Tibial nerve (tissue), 4 donors: ENCODE results near the gene PRKCG.

Experiments
- EP300 ChIP-seq, 2 donors: sonication (generic); formaldehyde crosslinking; IDR thresholded peaks; one replicate each; pipeline ENCODE4 v1.6.1; 2017; ENCODE audit warnings: antibody characterized with exemption in 2 of 2, mild to moderate bottlenecking in 1 of 2
- POLR2A ChIP-seq, 2 donors: fragments of 450-650 bp; IDR thresholded peaks; one replicate each; pipeline ENCODE4 v1.6.1; 2017; ENCODE audit warnings: antibody characterized with exemption in 2 of 2, mild to moderate bottlenecking in 2 of 2, moderate library complexity in 2 of 2
- TF ChIP-seq, protein P1 (sequence below), 5 experiments: fragments of 200-600 bp in 3 of 5; fragments of 450-650 bp in 2 of 5; sonication (generic) in 3 of 5; IDR thresholded peaks; one replicate each; pipeline ENCODE4 v1.5.1; 2016 to 2019; ENCODE audit warnings: antibody characterized with exemption in 5 of 5, mild to moderate bottlenecking in 3 of 5, moderate library complexity in 2 of 5

DNA sequence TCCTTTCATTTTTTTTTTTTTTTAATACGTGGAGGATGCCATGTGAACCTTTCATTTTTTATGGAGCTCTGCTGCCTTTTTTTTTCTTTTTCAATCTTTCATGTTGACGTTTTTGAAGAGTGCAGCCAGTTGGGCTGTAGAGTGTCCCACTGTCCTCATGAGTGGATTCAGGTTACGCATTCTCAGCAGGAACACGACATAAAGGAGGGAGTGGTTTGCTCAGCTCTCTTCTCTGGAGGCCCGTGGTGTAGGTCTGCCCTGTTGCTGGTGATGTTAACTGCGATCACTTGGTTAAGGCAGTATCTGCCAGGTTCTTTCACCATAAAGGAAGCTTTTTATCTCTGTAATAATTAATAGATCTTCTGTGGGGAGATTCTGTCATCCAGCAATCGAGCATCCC lies 54.0 kb downstream of the PRKCG start:
- TF ChIP-seq, protein P1, sequence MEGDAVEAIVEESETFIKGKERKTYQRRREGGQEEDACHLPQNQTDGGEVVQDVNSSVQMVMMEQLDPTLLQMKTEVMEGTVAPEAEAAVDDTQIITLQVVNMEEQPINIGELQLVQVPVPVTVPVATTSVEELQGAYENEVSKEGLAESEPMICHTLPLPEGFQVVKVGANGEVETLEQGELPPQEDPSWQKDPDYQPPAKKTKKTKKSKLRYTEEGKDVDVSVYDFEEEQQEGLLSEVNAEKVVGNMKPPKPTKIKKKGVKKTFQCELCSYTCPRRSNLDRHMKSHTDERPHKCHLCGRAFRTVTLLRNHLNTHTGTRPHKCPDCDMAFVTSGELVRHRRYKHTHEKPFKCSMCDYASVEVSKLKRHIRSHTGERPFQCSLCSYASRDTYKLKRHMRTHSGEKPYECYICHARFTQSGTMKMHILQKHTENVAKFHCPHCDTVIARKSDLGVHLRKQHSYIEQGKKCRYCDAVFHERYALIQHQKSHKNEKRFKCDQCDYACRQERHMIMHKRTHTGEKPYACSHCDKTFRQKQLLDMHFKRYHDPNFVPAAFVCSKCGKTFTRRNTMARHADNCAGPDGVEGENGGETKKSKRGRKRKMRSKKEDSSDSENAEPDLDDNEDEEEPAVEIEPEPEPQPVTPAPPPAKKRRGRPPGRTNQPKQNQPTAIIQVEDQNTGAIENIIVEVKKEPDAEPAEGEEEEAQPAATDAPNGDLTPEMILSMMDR (IDR thresholded peaks at IDR 0.05) = no peak
- no peak for TF ChIP-seq POLR2A (IDR thresholded peaks at IDR 0.05)
- no peak for TF ChIP-seq EP300 (IDR thresholded peaks at IDR 0.05)
